C4-2B (cell line): ENCODE results near the gene PTPRN2.

Experiments
- ZFX ChIP-seq: fragments of 450-650 bp; IDR thresholded peaks from 2 replicates; pipeline ENCODE4 v1.6.1; 2017
- TF ChIP-seq, protein P1 (sequence below): fragments of 450-650 bp; conservative IDR thresholded peaks from 2 replicates; pipeline ENCODE4 v1.5.1; 2017; ENCODE audit warnings: mild to moderate bottlenecking

DNA sequence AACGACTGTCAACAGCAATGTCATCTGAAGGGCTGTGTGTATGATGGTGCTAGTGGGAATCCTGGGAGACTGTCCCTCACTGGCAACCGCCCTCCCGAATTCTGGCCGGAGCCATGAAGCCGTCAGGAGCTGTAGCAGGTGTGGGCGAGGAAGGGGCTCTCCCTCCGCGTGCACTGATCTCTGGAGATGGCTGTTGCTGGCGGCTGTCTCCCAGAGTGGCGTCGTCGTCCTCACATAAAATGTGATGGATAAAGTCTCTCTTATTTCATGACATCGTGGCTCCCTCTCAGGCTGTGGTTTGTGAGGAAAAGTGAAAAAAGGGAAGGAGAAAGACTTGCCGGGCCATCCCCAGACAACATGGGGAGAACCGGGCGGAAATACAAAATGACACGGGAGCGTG lies 1034.4 kb downstream of the PTPRN2 start:
- TF ChIP-seq, protein P1, sequence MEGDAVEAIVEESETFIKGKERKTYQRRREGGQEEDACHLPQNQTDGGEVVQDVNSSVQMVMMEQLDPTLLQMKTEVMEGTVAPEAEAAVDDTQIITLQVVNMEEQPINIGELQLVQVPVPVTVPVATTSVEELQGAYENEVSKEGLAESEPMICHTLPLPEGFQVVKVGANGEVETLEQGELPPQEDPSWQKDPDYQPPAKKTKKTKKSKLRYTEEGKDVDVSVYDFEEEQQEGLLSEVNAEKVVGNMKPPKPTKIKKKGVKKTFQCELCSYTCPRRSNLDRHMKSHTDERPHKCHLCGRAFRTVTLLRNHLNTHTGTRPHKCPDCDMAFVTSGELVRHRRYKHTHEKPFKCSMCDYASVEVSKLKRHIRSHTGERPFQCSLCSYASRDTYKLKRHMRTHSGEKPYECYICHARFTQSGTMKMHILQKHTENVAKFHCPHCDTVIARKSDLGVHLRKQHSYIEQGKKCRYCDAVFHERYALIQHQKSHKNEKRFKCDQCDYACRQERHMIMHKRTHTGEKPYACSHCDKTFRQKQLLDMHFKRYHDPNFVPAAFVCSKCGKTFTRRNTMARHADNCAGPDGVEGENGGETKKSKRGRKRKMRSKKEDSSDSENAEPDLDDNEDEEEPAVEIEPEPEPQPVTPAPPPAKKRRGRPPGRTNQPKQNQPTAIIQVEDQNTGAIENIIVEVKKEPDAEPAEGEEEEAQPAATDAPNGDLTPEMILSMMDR = no peak
- no peak for TF ChIP-seq ZFX
